AG20443 (cell line): Measurements from ENCODE around the gene SET.
"Not testable (repeated sequence)": the region's sequence is repeated elsewhere in the genome, so short reads cannot be mapped to it uniquely, and the experiment has no call there.

Experiments
- DNase-seq: peaks from one replicate; pipeline ENCODE4 v3.0.0; 2012; ENCODE audit warnings: low spot score, mixed read lengths

Gene SET

DNA sequence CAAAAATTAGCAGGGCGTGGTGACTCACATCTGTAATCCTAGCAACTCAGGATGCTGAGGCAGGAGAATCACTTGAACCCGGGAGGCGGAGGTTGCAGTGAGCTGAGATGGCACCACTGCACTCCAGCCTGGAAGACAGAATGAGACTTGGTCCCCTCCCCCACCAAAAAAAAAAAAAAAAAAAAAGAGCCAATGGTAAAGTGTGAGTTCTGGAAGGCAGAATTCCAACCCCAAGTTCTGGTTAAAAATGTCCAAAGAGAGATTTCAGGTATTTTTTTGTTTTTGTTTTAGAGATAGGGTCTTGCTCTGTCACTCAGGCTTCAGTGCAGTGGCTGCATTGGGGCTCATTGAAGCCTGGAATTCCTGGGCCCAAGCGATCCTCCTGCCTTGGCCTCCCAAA lies 1.6 kb upstream of the SET start:
- DNase-seq, result no peak

GRCh38 chr9:128689293-128689774 lies 312 bp downstream of the SET start:
- no peak for DNase-seq

DNA sequence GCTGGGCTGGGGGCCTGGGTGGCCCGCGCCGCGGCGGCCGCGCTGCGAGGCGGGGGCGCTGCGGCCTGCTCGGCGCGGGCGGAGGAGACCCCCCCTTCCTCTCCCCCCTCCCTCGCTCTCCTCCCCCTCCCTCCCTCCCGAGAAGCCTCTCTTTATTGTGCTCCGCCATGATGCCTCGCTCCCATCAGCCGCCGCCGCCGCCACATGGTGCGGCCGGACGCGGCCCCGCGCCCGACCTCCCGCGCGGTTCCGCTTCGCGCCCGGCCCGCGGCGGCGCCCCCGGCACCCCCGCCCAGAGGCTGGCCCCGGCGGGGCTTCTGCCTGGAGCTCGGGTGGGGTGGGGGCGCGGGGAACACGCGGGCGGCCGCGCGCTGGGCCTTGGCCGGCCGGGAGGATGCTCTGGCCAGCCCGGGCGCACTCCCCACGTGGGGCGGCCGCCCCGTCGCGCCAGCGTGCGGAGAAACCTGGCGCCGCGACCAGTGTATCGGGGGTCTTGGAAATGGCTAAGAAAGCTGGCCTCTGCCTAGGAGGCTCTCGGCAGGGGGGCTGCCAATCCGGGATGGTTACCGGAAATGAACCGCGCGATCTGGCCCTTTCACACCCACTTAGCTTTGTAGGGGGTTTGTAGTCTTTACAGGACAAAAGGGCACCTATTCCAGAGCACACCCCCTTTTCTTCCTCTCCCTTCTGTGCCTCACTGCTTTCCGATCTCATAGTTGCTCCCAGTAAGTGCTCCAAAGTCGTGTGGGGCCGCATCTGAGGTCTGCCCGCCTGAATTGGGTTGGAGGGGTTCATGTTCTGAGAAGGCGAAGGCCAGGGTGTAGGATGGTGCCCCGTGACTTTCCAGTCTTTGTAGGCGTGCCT lies 1.0 kb downstream of the SET start:
- DNase-seq, result peak; percentile 74

GRCh38 chr9:128690684-128691034 lies 1.6 kb downstream of the SET start:
- no peak for DNase-seq

GRCh38 chr9:128693738-128694137 lies 4.7 kb downstream of the SET start:
- not testable (repeated sequence) for DNase-seq

DNA sequence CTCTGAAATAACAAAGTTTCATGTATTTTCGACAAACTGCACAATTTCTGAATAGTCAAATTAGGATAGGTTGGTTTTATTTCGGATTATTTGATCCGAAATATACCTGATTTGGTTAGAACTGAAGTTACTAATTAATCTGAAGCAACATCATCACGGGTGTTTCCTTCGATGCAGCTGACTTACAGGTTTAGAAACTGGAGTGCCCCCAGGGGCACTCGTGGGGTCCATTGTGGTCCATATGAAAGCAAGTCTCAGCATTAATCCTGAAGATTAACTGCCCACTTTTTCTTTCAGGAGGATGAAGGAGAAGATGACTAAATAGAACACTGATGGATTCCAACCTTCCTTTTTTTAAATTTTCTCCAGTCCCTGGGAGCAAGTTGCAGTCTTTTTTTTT lies 5.3 kb downstream of the SET start:
- no peak for DNase-seq

- DNase-seq, result no peak
These were observed 8.1 kb downstream of the SET start for GRCh38 chr9:128696923-128697707.

DNA sequence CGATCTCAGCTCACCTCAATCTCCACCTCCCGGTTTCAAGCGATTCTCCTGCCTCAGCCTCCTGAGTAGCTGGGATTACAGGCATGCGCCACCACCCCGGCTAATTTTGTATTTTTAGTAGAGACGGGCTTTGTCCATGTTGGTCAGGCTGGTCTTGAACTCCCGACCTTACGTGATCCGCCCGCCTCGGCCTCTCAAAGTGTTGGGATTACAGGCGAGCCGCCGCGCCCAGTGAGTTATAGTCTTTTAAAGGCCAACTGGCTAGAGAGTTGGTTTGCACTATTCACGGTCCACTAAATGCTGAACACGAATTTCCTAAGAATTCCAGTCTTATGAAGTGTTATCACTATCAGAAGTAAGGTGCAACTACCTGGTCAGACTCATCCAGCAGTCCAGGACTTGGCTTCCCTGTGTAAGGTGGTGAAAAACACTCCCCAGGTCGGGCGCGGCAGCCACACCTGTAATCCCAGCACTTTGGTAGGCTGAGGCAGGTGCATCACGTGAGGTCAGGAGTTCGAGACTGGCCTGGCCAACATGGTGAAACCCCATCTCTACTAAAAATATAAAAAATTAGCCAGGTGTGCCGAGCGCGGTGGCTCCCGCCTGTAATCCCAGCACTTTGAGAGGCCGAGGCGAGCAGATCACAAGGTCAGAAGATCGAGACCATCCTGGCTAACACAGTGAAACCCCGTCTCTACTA lies 10.2 kb downstream of the SET start:
- DNase-seq, result not testable (repeated sequence)

- no peak for DNase-seq
These were observed 12.3 kb downstream of the SET start for GRCh38 chr9:128701227-128701854.

DNA sequence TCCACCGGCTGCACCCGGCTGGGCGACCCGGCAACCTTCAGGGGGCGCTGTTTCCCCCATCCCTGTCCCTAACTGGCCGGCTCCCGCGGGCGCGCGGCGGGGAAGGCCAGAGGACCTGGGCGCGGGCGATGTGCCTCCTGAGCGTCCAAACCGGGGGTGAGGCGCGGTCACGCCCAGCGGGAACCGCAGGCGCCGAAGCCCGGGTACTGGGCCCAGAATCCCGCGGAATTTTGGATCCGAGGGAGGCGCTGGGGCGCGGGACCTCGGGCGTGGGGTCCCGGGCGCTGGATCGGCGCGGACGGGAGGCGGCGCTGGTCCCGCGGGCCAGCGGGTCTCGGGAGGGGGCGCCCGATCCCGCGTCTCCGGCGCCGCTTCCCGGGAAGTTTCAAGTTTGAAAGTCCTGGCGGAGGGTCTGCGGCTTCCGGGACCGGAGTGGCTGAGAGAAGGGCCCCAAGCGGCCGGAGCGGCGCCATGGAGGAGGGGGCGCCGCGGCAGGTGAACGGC lies 13.5 kb downstream of the SET start, which contains the start of gene PKN3:
Gene PKN3 (plus strand): TSS at position 59 of the 504 bp plus-strand sequence. CDS start 413 bp downstream, at position 472.
- peak; percentile 97 for DNase-seq

DNA sequence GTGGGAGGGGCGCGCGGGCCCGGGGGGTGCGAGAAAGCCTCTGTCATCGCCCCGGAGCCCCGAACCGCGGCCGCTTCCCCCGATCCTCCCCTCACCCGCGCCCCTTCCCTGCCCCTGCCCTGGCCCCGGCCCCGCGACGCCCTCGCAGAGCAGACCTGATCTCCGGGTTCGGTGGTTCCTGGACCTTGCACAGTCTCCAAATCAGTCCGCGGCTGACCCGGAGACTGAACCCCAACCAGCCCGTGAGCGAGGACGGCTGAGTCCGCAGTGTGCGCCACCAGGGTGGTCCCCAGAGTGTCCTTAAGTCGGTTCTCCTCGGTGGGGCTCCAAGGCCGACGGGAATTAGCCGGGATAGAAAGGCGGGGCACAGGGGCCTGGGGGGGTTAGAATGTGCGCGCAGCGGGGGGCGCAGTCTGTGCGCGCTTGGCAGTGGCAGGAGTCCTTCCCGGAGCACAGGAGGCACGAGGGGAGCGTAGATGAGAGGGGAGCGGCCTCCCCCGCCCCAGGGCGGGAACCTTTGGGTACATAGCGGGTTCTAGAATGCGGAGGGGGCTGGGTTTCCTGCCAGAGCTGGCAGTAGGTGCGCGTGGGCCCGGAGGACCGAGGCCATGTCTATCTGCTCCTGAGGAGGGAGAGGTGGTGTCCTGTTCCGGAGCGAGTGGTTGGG lies 14.1 kb downstream of the SET start:
- DNase-seq, result peak; percentile 41

DNA sequence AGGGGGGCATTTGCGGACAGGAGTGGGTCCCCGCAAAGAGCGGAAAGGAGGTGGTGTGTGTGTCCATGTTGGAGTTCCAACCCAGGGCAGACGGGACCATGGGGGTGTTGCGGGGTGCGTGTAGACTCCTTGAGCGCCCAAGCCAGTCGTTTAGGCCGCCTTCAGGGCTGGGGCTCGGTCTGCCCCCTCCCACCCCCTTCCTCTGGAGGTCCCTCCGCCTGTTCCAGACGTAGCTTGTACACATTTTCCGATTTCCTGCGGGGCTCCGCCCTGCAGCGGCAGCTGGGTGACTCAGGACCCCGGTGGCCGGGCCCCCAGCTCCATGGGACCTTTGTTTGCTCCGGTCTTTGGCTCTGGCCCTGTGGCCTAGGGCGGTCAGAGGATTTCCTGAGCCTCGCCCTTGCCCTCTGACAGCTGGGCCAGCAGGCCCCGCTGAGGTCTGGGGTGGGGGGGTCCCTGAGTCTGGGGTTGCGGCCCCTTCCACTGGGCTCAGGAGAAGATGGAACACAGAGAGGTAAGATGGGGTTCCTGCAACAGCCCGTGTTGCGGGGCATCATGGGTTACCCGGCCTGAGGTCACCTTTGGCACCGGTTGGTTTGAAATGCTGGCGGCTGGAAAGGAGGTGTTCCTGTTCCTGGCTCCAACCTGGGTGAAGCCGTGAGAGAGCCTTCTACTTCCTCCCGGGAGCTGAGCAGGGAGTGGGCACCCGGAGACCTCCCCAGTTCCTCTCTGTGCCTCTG lies 14.8 kb downstream of the SET start:
- DNase-seq, result no peak

- DNase-seq, result no peak
These were observed 15.3 kb downstream of the SET start for GRCh38 chr9:128704356-128704670.

GRCh38 chr9:128705051-128705965 lies 16.3 kb downstream of the SET start:
- no peak for DNase-seq

GRCh38 chr9:128706045-128706444 lies 17.0 kb downstream of the SET start:
- no peak for DNase-seq

DNA sequence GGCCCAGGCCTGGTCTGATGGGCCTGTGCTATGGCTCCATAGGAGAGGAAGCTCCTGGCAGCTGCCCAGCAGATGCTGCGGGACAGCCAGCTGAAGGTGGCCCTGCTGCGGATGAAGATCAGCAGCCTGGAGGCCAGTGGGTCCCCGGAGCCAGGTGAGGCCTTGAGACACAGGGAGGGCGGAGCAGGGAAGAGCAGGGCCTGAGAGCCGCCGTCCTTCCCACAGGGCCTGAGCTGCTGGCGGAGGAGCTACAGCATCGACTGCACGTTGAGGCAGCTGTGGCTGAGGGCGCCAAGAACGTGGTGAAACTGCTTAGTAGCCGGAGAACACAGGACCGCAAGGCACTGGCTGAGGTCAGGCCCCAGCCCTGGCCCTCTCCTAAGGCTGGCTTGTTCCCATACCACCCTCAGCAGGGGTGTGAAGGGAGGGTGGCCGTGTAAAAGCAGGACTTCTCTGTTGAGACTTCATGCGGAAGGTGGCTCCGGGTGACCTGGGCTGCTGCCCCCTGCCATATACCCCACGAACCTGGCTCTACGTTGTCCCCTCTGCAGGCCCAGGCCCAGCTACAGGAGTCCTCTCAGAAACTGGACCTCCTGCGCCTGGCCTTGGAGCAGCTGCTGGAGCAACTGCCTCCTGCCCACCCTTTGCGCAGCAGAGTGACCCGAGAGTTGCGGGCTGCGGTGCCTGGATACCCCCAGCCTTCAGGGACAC lies 17.8 kb downstream of the SET start:
- no peak for DNase-seq

- DNase-seq, result no peak
These were observed 18.4 kb downstream of the SET start for GRCh38 chr9:128707446-128707845.

DNA sequence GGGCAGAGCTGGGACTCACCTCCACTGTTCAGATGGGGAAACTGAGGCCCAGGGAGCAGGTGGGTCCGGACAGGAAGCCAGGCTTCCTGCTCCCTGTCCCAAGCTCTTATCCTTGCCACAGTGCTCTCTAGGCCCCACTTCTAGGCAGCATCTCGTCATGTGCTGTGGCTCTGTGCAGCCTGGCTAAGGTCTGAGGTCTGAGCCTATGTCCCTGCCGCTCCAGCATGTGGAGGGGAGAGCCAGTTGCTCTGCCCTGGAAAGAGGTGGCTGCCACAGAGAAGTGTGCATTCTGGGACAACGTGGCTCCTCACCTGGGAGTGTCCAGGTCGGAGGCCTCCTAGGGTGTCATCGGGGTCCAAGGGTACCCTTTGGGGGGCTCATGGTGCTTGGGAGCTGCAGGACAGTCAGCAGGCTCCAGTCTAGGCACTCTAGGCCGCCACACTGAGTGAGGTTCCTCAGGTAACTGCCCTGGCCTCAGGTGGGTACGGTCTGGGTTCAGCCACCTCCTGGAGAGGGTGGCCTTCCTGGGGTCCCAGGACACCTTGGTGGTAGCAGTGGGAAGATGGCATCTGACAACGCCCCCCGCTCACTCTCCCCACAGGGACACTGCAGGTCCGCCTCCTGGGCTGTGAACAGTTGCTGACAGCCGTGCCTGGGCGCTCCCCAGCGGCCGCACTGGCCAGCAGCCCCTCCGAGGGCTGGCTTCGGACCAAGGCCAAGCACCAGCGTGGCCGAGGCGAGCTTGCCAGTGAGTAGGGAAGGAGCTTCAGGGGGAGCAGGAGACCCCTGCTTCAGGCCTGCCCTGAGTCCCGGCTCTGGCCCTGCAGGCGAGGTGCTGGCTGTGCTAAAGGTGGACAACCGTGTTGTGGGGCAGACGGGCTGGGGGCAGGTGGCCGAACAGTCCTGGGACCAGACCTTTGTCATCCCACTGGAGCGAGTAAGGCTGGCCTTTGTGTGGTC lies 23.7 kb downstream of the SET start:
- no peak for DNase-seq
